HG03457 (cell line): Measurements from ENCODE around the gene C14orf132.

Source experiments
- ATAC-seq: cut with Tn5 transposase; IDR thresholded peaks from one replicate; pipeline ENCODE4 v1.9.1; 2021; ENCODE audit warnings: moderate number of reproducible peaks; ENCODE audit not compliant: unreplicated experiment

Gene C14orf132

GRCh38 chr14:96039633-96040311 is 610 bp downstream of the C14orf132 start:
- no peak for ATAC-seq

- no peak for ATAC-seq
These were observed 1.7 kb downstream of the C14orf132 start for GRCh38 chr14:96040828-96041371.

- no peak for ATAC-seq
These were observed 3.2 kb downstream of the C14orf132 start for GRCh38 chr14:96042248-96042930.

- ATAC-seq = no peak
These were observed 7.5 kb downstream of the C14orf132 start for GRCh38 chr14:96046630-96047029.

GRCh38 chr14:96047101-96047500 is 7.9 kb downstream of the C14orf132 start:
- ATAC-seq = no peak

GRCh38 chr14:96049932-96050331 is 10.8 kb downstream of the C14orf132 start:
- no peak for ATAC-seq

- ATAC-seq = no peak
These were observed 11.3 kb downstream of the C14orf132 start for GRCh38 chr14:96050482-96050881.

- no peak for ATAC-seq
These were observed 12.1 kb downstream of the C14orf132 start for GRCh38 chr14:96051231-96051630.

- no peak for ATAC-seq
These were observed 12.7 kb downstream of the C14orf132 start for GRCh38 chr14:96051642-96052540.

GRCh38 chr14:96052541-96053247 is 13.5 kb downstream of the C14orf132 start:
- ATAC-seq = no peak

GRCh38 chr14:96053248-96053599 is 14.1 kb downstream of the C14orf132 start:
- ATAC-seq = no peak

GRCh38 chr14:96053600-96054381 is 14.6 kb downstream of the C14orf132 start:
- no peak for ATAC-seq

- ATAC-seq = no peak
These were observed 15.5 kb downstream of the C14orf132 start for GRCh38 chr14:96054661-96055060.

- ATAC-seq = no peak
These were observed 16.0 kb downstream of the C14orf132 start for GRCh38 chr14:96055065-96055752.

GRCh38 chr14:96055753-96056508 is 16.8 kb downstream of the C14orf132 start:
- no peak for ATAC-seq

- no peak for ATAC-seq
These were observed 17.6 kb downstream of the C14orf132 start for GRCh38 chr14:96056509-96057422.

- ATAC-seq = no peak
These were observed 18.6 kb downstream of the C14orf132 start for GRCh38 chr14:96057738-96058137.
